ENCODE results near the gene DHX58.

DHX58 gene

GRCh38 chr17:42129109-42129837, 16.8 kb upstream of the DHX58 start:
- no peak for DNase-seq

GRCh38 chr17:42127414-42127813, 14.9 kb upstream of the DHX58 start:
- no peak for DNase-seq

- no peak for DNase-seq
These were observed 14.3 kb upstream of the DHX58 start for GRCh38 chr17:42126836-42127235.

GRCh38 chr17:42125565-42125964, 13.1 kb upstream of the DHX58 start:
- no peak for DNase-seq

- DNase-seq, result no peak
These were observed 11.7 kb upstream of the DHX58 start for GRCh38 chr17:42124256-42124655.

GRCh38 chr17:42122371-42123303, 10.1 kb upstream of the DHX58 start, which contains the start of gene HSPB9:
Gene HSPB9 (plus strand): TSS chr17:42122804. CDS start chr17:42122851, 47 bp downstream.
- peak in 1 of 3 experiments; percentile 84 for DNase-seq

- peak; percentile 76 to 83 (median 79) for DNase-seq
These were observed 8.6 kb upstream of the DHX58 start, which contains the start of gene KAT2A for GRCh38 chr17:42120770-42121769. Gene KAT2A (minus strand): TSS chr17:42121367. CDS start chr17:42121304, 63 bp downstream.

GRCh38 chr17:42120161-42120769, 7.8 kb upstream of the DHX58 start:
- no peak for DNase-seq

- no peak for DNase-seq
These were observed 6.8 kb upstream of the DHX58 start for GRCh38 chr17:42119301-42119700.

- DNase-seq, result peak in 2 of 3 experiments; percentile 11 to 42
These were observed 6.0 kb upstream of the DHX58 start for GRCh38 chr17:42118545-42118944.

GRCh38 chr17:42118126-42118510, 5.6 kb upstream of the DHX58 start:
- DNase-seq, result no peak

GRCh38 chr17:42117397-42118125, 5.0 kb upstream of the DHX58 start:
- no peak for DNase-seq

- DNase-seq, result peak; percentile 43 to 79 (median 78)
These were observed 4.3 kb upstream of the DHX58 start for GRCh38 chr17:42116705-42117396.

- no peak for DNase-seq
These were observed 1.6 kb upstream of the DHX58 start for GRCh38 chr17:42114118-42114517.

- DNase-seq, result no peak
These were observed 967 bp upstream of the DHX58 start for GRCh38 chr17:42113293-42114069.

- peak in 1 of 3 experiments; percentile 10 for DNase-seq
These were observed 503 bp downstream of the DHX58 start for GRCh38 chr17:42111871-42112551.

GRCh38 chr17:42111265-42111636, 1.3 kb downstream of the DHX58 start:
- no peak for DNase-seq

GRCh38 chr17:42110301-42111264, 1.9 kb downstream of the DHX58 start:
- DNase-seq, result no peak
